Measurements from ENCODE around the gene ARHGEF16.

Gene ARHGEF16

DNA sequence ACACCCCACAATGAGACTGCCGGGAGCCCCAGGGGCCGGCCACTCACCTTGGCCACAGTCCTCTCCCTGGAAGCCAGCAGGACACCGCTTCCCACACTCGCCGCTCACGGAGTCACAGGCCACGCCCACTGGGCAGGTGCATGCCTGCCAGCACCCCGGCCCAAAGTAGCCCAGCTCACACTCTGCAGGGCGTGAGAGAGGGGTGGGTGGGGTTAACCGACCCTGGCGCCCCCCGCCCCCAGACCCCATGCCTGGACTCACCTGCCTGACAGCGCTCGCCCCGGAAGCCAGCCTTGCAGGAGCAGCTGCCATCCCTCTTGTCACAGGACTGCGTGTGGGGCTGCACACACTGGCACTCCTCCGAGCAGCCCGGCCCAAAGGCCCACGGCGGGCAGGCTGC, 50.7 kb downstream of the ARHGEF16 start:
- DNase-seq: no peak

DNA sequence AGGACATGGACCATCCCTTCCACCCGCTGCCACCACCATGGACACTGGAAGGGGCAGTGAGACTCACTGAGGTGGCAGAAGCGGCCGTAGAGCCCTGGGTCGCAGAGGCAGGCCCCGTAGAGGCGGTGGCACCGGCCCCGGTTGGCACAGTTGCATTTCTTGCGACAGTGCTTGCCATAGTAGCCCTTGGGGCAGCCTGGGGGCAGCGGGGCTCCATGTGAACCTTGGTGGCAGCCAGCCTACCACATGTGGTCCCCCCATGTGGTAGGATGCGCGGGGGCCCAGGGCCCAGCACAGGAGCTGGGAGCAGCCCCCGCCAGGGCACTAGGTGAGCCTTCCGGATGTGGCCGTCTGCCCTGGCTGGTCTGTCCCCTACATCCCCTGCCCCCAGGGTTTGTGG, 51.6 kb downstream of the ARHGEF16 start:
- no peak for DNase-seq

DNA sequence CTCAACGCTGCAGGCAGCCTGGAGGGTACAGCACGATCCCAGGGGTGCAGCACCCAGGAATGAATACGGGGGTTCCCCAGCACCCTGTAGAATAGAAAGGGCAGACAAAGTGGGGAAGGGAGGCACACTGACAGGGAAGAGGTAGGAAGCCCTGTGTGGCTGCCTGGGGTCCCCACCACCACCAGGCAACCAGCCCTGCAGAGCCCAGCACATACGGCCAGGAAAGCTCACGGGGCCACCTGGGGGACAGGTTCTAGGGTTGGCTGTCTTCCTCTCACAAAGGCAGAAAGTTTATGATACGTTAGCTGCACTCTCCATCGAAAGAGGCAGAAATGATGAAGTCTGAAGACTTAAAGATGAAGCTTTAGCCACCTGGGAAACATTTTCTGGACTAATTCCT, 52.5 kb downstream of the ARHGEF16 start:
- no peak for DNase-seq

DNA sequence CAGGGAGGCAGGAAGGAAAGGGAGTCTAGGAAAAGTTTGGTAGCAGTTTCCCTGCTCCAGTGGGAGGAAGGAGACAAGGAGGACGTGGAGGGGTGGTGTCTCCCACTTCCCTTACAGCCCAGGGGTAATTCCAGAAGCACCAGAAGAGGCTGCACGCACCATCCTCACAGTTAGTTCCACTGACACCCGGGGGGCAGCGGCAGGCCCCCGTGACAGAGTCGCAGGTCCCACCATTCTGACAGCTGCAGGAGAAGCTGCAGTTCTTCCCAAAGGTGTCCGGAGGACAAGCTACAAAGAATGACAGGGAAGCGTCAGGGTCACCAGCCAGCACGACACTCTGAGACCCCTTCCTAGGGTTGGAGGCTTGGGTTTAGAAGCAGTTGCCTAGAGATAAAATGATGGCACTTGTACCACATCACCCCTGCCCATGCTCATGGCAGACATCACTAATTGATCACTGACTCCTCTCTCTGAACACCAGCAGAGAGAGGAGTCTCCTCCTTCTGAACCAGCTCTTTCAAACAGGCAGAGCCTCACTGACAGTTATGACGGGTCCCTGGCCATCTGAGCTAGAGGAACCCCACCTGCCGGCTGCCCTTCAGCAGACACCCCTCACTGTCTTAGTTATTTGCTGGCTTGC, 53.3 kb downstream of the ARHGEF16 start:
- no peak for DNase-seq

DNA sequence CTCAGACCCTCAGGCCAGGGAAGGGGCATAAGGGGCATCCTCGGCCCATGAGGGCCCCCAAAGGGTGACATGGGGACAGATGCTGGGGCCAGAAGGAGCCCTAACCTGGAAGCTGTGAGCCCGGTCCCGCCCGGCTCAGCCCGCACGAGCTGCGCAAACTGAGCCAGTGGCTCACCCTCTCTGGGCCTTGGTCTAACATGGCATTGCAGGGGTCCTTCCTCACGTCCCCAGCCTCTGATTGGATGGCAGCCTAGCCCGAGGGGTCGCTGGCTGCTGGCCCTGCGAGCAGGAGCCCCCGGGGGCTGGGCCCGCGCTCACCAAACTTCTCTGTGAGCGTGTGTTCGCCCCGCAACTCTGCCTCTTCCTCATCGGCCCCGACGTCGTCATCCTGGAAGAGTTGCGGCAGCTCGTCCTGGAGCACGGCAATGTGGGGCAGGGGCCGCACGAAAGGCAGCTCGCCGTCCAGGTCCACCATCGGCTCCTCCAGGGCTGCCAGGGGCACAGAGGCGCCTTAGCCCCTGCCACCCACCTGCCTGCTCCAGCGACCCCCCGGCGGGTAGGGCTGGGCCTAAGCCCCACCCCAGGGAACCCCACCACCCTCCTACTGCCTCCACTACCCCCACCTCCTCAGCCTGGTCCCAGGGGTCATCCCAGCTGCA, 54.4 kb downstream of the ARHGEF16 start:
- no peak for DNase-seq

DNA sequence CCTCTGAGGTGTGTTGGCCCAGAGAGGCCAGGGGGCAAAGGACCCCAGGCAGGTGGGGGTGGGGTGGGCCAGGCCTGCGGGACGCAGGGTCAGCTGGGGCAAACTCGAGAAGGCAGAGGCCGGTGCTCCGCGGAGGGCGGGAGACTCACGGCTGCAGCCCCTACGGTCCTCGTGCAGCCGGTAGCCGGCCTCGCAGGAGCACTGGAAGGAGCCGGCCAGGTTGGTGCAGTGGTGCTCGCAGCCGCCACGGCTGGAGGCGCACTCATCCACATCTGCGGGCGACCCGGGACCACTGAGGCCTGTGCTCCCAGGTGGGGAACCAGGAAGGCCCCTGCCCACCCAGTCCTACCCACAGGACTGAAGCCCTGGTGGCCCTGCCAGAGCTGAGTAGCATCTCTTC, 55.3 kb downstream of the ARHGEF16 start:
- no peak for DNase-seq

DNA sequence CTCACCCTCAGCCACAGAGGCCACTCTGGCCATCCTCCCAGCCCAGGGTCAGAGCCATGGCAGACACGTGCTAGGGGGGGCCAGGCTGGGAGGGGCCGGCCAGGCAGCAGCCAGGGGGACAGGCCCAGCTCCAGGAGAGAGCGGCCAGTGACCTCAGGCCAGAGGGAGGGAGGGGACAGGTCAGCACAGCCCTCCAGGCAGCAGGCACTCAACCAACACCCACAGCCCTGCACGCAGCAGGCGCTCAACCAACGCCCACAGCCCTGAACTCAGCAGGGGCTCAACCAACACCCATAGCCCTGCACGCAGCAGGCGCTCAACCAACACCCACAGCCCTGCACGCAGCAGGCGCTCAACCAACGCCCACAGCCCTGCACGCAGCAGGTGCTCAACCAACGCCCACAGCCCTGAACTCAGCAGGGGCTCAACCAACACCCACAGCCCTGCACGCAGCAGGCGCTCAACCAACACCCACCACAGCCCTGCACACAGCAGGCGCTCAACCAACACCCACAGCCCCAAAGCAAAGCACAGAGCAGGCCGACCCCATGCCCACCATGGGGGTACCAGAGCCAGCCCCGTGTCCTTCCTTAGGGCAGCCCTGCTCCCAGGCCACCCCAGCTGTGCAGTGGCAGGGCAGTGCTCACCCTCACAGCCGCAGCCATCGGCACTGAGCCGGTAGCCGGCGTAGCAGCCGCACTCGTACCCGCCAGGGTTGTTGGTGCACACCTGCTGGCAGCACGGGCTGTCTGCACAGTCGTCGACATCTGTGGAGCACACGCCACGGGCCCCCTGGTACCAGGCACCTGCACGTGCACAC, 55.9 kb downstream of the ARHGEF16 start:
- no peak for DNase-seq

DNA sequence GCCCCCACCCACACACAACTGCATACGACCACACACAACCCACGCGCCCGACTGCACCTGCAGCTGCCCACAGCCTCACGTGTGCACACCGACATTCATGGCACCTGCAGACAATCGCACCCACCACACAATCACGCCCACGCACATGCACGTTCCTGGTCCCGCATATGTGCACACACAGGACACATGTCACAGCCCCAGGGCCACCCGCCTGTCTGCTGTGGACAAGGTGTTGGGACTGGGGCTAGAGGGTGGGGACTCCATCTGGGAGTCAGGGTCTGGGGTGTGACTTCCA, 56.4 kb downstream of the ARHGEF16 start:
- DNase-seq: no peak

DNA sequence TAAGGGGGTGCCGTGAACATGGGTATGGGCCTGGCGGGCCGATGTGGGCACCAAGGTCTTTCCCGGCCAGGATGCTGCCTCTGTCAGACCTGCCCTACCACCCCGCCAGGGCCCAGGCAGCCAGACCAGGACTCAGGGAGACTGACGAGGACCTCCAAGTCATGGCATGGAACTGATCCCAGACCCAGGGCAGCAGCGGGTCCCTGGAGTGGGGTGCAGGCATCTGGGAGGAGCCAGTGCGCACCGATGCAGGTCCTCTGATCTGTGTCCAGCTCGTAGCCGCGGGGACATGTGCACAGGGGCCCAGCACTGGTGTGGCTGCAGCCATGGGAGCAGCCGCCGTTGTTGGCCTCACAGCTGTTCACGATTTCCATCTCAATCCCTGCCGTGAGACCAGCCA, 56.8 kb downstream of the ARHGEF16 start:
- no peak for DNase-seq

DNA sequence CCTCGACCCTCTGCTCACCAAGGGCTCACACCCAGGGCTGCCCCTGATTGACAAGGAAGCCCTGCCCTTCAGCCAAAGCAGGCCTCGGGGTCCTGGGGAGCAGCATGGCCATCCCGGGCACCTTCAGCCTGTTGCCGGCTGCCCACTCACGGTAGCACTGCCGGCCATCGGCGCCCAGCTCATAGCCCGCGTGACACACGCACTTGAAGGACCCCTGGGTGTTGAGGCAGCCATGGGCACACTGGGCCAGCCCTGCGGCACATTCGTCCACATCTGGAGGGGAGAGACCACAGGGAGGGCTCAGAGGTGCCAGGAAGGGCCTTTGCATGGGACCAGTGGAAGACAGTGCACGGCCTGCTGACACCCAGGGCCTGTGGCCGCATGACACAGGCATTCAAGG, 57.4 kb downstream of the ARHGEF16 start:
- no peak for DNase-seq

DNA sequence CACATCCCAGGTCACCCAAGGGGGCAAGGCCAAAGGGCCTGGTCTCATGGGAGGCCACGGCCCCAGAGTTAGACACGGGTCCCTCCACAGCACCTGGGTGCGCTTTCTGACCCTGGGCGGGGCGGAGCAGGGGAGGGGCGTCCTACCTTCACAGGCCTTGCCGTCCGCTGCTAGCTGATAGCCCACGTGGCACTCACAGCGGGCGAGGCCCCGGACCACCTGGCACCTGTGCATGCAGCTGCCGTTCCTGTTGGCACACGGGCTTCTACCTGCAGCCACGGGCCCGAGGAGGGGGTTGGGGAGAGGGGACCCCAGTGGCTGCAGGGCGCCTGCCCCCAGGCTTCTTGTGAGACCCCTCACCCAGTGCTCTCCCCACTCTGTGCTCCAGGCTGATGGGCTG, 59.9 kb downstream of the ARHGEF16 start:
- no peak for DNase-seq

DNA sequence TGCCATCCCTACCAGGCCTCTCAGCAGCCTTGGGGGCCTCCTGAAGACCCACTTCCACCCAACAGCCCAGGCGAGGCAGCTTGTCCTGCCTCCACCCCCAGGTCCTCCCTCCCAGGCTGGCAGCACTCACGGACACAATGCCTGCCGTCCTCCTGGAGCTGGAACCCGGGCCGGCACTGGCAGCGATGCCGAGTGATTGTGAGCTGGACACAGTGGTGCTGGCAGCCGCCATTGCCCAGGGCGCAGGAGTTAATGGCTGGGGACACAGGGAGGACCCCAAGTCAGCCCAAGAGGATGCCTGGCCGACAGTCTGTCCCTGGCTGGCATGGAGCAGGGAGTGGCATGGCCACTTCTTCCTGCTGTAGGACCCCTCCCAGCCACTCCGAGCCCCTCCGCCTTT, 60.8 kb downstream of the ARHGEF16 start:
- no peak for DNase-seq

DNA sequence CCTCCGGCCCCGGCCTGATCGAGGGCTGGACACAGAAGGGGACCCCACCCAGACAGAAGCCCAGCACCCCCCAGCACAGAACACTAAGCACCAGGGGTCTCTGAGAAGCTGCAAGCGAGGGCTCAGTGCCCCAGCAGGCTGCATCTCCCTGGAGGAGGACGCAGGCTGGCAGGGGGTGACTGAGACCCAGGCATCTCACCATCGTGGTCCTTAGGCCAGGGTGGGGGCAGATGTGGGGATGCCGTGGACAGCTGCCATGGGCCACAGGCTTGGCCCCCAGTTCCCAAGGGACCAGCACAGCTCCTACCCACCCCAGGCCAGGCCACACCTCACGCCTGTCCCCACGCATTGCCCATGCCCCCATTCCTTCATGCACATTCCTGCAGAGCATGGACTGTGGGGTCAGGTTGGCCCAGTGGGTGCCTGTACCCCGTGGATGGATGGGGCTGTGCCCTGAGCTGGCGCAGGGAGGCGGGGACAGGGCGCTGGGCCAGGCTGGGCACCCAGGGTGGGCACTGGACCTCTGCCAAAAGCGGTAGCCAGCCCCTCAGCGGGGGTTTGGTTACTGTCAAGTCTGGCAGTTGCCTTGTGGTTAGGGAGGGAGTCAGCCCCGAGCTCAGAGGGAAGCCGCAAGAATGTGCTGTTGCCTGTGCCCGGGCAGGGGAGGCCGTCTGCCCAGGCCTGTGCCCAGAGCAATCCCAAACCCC, 61.5 kb downstream of the ARHGEF16 start:
- DNase-seq: no peak

DNA sequence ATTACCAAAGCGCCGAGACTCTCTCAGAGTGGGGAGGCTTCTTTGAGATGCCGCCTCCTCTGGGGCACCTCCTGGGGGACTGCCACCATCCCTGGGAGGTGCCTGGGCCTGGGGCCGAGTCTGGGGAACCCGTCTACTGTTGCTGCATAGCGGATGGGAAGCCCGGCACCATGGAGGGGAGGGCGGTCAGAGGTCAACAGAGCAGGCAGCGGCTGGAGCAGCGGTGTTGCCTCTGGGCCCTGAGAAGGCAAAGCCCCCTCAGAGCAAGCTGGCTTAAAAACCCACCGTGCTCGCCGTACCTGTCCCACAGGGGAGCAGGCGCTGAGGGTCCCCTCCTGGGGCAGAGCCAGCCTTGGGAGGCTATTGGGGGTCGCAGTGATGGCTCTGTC, 62.0 kb downstream of the ARHGEF16 start:
- no peak for DNase-seq

DNA sequence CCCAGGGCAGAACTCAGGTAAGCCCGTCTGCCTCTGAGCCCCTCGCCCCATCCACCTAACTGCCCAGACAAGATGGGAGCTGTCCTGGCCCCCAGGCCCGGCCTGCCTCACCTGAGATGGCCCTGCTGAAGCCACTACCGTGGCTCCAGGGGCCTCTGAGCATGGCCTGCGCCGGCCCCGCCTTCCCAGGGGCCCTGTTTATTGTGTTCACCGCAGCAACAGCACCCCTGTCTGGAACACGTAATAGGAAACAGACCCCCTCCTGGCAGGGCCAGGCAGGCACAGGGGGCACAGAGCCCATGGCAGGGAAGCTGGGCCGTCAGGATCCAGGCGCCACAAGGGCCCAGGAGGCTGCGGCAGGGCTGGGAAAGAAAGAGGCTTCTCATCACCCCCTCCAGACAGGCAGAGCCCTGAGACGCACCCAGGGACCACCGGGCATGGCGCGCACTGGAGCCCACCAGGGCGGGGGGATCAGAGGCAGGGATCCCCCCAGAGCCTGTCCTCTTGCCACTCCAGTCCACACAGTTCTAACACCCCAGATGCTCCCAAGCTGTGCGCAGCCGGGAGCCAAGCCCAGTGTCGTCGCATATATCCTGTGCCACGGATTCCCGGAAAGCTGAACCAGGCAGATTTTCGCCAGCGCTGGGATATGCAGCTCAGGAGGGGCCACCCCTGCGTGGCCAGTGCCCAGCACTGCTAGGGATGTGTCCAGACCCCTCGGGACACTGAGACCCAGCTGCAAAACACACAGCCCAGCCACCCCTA, 62.6 kb downstream of the ARHGEF16 start:
- DNase-seq: no peak

DNA sequence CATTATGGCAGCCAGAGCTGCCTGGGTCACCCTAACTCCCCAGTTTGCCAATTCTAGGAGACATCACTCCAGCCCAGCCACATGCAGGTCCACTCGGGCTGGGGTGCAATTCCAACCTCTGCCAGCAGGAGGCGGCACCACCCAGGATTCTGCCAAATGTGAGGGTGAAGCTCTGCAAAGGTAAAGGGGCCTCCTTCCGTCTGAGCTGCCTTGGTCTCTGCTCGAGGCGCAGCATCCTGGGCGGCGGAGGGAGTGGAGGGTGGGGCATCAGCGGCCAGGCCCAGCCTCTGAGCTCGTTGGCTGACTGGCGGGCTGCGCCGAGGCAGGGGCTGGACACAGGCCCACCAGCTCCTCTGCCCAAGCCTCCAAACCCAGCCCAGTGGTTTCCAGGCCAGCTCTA, 63.8 kb downstream of the ARHGEF16 start:
- no peak for DNase-seq

DNA sequence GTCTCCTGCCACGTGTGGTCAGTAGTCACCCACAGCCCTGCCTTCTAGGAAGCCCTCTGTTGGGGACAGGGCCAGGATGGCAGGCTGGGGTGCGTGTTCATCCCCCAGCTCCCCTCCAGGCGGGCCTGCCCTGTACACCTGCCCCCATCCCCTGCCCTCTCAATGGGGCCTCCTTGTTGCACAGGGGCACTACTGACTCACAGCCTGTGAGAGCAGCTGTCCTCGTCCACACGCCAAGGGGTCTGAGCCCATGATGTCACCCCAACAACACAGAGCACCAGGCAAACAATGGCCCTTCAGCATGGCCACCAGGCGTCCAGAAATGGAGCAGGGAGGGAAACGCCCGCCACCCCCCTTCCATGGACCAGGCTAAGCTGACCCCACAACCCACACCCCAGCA, 64.3 kb downstream of the ARHGEF16 start:
- no peak for DNase-seq

DNA sequence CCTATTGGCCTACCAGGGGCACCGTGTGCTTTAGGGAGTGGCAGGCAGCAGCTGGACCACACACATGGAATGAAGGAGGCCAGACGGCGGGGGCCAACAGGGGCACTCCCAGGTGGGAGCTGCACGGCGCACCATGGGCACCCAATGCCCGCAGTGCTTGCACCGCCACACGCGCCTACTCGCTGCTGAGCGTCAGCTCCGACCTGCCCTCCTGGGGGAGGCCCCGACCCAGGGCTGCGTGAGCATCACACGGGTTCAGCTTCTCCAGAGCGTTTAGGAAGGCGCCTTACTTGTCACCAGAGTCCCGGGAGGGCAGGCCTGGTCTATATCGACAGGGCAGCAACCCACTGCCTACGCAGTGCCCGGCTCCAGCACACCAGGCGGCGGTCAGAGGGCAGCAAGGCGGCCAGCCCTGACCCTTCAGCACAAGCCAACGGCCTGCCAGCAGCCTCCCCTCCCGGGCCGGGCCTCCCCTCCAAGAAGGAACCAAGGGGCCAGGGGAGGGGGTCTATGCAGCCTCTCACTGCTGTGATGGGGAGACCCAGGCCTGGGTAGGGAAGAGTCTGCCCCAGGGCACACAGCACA, 64.9 kb downstream of the ARHGEF16 start:
- DNase-seq: no peak

DNA sequence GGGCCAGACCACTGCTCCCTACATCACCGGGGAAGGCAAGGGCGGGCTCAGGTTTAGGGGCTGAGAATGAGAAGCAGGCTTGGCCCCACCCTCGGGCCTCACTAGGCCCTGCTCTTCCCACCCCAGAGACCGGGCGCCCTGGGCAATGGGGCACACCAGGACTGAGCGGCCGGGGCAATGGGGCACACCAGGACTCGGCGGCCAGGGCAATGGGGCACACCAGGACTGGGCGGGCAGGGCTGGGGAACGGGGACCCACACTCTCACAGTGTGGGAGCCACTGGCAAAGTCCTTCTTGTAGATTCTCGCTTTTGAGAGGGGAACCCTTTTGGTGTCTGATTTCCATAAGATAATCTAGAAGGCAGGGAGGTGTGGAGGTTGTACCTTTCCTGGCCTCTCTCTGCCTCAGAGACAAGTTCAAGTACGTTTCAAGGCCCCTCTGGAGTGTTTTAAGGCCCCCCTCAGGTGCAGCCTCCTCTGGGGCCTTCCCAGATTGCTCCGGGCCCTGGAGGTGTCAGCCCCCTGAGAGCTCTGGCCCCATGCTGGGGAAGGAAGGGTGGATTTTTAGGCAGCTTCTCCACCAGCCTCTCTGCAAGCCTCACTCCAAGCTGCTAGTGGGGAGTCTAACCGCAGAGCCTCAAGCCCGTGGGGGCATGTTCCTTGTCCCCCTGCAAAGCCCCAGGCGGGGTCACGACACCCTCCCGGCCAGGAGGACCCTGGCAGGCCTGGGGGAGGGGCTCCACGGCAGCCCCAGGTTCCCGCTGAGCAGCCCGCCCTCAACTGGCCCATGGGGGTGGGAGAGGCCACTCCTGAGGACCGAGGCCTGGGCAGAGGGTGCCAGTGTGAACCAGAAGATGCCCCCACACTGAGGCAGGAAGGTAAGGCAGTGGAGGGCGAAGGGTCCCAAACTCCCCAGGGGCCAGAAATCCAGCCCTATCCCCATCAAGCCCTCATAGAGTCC, 66.2 kb downstream of the ARHGEF16 start:
- DNase-seq: no peak

DNA sequence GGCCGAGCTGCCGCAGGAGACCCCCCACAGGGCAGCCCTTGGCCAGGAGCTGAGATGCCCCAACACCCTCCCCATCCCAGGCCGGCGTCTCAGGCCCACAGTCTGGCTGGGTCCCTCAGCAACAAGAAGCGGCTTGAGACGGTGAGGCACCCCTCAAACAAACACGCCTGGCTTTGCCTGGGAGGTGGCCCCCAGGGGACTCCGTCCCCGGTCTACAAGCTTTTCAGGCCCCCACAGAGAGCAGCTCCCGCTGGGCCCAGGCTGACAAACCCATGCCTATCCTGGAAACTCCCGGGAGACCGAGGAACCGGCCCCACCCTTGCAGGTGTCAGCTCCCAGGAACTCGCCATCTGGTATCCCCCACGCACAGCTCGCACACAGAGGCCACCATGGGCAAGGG, 67.0 kb downstream of the ARHGEF16 start:
- no peak for DNase-seq

DNA sequence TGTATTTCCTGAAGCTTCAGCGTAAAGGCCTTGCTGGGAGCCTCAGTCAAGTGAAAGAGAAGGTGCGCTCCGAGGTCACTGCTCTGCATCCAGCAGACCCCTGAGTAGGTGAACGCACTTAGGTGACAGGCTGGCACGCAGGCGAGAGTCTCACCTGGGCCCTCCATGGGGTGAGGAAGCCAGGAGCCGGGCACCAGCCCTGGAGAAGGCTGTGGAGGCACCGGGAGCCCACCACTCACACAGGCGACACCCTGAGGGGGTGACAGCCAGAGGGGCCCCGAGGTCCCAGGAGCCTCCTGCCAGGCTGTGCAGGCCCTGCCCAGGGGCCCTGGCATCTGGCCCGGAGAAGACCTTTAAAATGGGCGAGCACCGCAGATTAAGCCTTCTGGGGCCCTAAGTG, 67.6 kb downstream of the ARHGEF16 start:
- DNase-seq: no peak

Measured in NCI-H187 treated with DMSO at 0.1 percent for 48 hours (cell line).